ENCODE results near the gene PPBP. TPM values are rescaled to one million over a fixed set of nuclear protein-coding genes. Genes with fewer than 3 reads are reported as not detected.
"Not testable (repeated sequence)": the region's sequence is repeated elsewhere in the genome, so short reads cannot be mapped to it uniquely, and the experiment has no call there.

The PPBP gene
- total RNA-seq, 4 donors from 2014 or later = 1.9 TPM; not detected in 3

DNA sequence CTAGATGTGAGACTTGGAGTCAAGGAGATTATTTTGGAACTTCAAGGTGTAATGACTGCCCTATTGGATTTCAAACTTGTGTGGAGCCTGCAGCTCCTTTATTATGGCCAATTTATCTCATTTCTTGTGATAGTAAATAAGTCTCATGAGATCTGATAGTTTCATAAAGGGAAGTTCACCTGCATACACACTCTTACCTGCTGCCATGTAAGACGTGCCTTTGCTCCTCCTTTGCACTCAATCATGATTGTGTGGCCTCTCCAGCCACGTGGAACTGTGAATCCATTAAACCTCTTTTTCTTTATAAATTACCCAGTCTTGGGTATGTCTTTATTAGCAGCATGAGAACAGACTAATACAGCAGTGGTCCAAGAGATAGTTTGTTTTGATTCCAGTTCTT is 25.3 kb downstream of the PPBP start:
- intact Hi-C loops (cut with DNase I; ENCODE audit: low total_unique reads) = no loop called here
- 61 to 85% methylated on average over 2 of the region's 2 CpGs for WGBS, 2 donors
- H3K4me3 ChIP-seq (ENCODE audit: low read depth, poor library complexity, severe bottlenecking) = no peak overlapping the region
- TF ChIP-seq, protein P1, sequence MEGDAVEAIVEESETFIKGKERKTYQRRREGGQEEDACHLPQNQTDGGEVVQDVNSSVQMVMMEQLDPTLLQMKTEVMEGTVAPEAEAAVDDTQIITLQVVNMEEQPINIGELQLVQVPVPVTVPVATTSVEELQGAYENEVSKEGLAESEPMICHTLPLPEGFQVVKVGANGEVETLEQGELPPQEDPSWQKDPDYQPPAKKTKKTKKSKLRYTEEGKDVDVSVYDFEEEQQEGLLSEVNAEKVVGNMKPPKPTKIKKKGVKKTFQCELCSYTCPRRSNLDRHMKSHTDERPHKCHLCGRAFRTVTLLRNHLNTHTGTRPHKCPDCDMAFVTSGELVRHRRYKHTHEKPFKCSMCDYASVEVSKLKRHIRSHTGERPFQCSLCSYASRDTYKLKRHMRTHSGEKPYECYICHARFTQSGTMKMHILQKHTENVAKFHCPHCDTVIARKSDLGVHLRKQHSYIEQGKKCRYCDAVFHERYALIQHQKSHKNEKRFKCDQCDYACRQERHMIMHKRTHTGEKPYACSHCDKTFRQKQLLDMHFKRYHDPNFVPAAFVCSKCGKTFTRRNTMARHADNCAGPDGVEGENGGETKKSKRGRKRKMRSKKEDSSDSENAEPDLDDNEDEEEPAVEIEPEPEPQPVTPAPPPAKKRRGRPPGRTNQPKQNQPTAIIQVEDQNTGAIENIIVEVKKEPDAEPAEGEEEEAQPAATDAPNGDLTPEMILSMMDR (IDR thresholded peaks at IDR 0.05) = no peak
- no peak for TF ChIP-seq POLR2A (IDR thresholded peaks at IDR 0.05)
- no peak for DNase-seq (ENCODE audit: low spot score in 2 of 2)

DNA sequence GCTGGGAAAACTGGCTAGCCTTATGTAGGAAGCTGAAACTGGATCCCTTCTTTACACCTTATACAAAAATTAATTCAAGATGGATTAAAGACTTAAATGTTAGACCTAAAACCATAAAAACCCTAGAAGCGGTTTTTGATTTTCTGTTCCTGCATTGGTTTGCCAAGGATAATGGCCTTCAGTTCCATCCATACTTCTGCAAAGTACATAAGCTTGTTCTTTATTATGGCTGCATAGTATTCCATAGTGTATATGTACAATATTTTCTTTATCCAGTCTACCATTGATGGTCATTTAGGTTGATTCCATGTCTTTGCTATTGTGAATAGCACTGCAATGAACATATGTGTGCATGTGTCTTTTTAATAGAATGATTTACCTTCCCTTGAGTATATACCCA is 28.9 kb downstream of the PPBP start:
- H3K4me3 ChIP-seq (ENCODE audit: low read depth, poor library complexity, severe bottlenecking); DNase-seq (ENCODE audit: low spot score in 2 of 2); intact Hi-C loops (cut with DNase I; ENCODE audit: low total_unique reads): not testable (repeated sequence)
- 91 to 100% methylated on average over 1 of the region's 1 CpG for WGBS, 2 donors

DNA sequence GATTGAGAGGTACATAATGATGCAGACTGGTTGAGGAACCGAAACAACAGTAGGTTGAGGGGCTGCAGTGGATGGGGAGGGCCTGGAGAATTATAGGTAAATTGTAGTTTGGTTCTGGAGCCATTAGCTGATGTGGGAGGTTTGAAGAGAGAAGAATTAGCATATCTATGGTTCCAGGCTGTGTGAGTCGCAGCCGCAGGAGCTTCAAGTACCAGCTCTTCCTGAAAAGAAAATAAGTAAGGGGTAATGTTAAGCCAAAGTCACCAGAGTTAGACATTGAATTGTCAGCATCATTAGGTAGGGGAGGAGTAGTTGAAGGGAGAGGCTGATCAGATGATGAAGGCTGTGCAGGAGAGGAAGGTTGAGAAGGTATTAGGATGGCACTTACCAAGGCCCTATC is 35.6 kb downstream of the PPBP start:
- TF ChIP-seq POLR2A (IDR thresholded peaks at IDR 0.05) = no peak
- TF ChIP-seq, protein P1 (IDR thresholded peaks at IDR 0.05) = no peak
- H3K4me3 ChIP-seq (ENCODE audit: low read depth, poor library complexity, severe bottlenecking) = no peak overlapping the region
- intact Hi-C loops (cut with DNase I; ENCODE audit: low total_unique reads) = no loop called here
- DNase-seq (ENCODE audit: low spot score in 2 of 2) = no peak
- WGBS, 2 donors = 88 to 91% methylated on average over 3 of the region's 3 CpGs

GRCh38 chr4:73950376-73950920 is 37.5 kb downstream of the PPBP start:
- intact Hi-C loops (cut with DNase I; ENCODE audit: low total_unique reads); H3K4me3 ChIP-seq (ENCODE audit: low read depth, poor library complexity, severe bottlenecking): not testable (repeated sequence)
- WGBS, 2 donors = 52 to 60% methylated on average over 8 of the region's 8 CpGs

DNA sequence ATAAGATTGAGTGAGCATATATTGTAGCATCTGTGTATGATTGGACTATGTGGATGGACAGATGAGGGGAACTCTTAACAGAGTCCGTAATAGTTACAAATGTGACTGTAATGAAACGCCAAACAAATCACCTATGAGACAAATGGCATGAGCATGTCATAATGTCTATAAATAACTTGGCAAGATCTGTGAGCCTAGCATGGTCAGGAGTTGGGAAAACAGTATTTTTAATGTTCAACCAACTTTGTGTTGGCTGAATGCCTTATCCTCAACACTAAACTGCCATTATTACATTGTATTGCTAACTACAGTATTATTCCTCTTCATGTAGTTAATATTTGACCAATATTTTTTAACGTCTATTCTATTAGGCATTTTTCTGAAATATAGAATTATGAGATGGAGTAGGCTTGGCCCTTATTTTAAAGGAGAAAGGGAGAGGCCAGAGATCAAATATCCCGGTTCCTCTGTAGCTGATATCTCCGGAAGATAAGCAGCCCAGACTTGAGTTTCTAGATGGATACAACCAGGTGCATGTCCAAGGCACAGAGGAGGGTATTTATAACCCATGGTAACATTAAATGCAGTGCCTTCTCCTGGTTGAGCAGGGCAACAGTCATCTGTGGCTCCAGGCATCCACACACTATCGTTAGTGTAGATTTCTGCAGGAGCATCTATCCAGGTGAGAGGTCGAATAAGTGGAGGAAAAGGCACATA is 38.8 kb downstream of the PPBP start:
- H3K4me3 ChIP-seq (ENCODE audit: low read depth, poor library complexity, severe bottlenecking) = no peak overlapping the region
- intact Hi-C loops (cut with DNase I; ENCODE audit: low total_unique reads) = no loop called here
- no peak for DNase-seq (ENCODE audit: low spot score in 2 of 2)
- no peak for TF ChIP-seq POLR2A (IDR thresholded peaks at IDR 0.05)
- TF ChIP-seq, protein P1 (IDR thresholded peaks at IDR 0.05) = no peak
- 88 to 89% methylated on average over 7 of the region's 7 CpGs for WGBS, 2 donors

More at GRCh38 chr4:73950376-73950920, 37.5 kb downstream of the PPBP start:
- DNase-seq (ENCODE audit: low spot score in 2 of 2) = not testable (repeated sequence)

- WGBS, 2 donors = 58 to 73% methylated on average over 1 of the region's 1 CpG
- TF ChIP-seq, protein P1 (IDR thresholded peaks at IDR 0.05) = no peak
- no peak for TF ChIP-seq POLR2A (IDR thresholded peaks at IDR 0.05)
- H3K4me3 ChIP-seq (ENCODE audit: low read depth, poor library complexity, severe bottlenecking) = no peak overlapping the region
- no peak for DNase-seq (ENCODE audit: low spot score in 2 of 2)
- intact Hi-C loops (cut with DNase I; ENCODE audit: low total_unique reads) = no loop called here
These were observed 39.7 kb downstream of the PPBP start for GRCh38 chr4:73948291-73948690.

Measured in lower leg skin (tissue), 4 donors.